ENCODE results near the gene PADI3.

GRCh38 chr1:17278996-17279830 lies 30.3 kb downstream of the PADI3 start:
- TF ChIP-seq CTCF (IDR thresholded peaks at IDR 0.05) (no peak), POLR2A (IDR thresholded peaks at IDR 0.05) (no peak)
